Right renal pelvis (tissue), 4 donors: ENCODE results near the gene AGO3. TPM values are rescaled to one million over a fixed set of nuclear protein-coding genes. Genes with fewer than 3 reads are reported as not detected.
A peak's percentile ranks its signal among the peaks of the same experiment; 100 is the strongest.
"Not testable (repeated sequence)": the region's sequence is repeated elsewhere in the genome, so short reads cannot be mapped to it uniquely, and the experiment has no call there.

Experiments
- DNase-seq, 4 donors: peaks; one replicate each; pipeline ENCODE4 v3.0.0-alpha.2; 2013; ENCODE audit warnings: low read depth in 4 of 4, low spot score in 3 of 4, missing footprints in 1 of 4
- polyA plus RNA-seq, 4 donors: library from polyadenylated mRNA; unstranded; fragments of 120-200 nt; gene quantifications; one replicate each; pipeline ENCODE4 v1.2.1, GENCODE V29; 2013; ENCODE audit not compliant: insufficient read length in 4 of 4

Gene AGO3
- polyA plus RNA-seq, 4 donors: 11.1 to 13.2 (median 12.1) TPM

DNA sequence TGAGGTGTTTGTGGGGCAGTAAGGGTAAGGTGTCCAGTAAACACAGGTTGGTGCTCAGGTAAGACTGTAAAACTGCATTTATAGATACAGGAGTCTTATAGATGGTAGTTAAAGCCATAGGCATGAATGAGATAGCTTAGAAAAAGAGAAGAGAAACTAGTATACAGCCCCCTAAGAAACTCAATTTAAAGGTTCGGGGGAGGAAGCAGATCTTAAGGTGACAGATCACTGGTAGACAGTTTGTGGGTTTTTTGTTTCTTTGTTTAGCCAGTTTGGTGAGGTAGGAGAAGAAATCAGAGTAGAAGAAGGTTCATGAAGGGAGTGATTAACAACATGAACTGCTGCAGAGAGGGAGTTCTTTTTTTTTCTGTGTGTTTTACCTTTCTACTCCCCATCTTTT lies 6.1 kb upstream of the AGO3 start:
- DNase-seq: no peak

DNA sequence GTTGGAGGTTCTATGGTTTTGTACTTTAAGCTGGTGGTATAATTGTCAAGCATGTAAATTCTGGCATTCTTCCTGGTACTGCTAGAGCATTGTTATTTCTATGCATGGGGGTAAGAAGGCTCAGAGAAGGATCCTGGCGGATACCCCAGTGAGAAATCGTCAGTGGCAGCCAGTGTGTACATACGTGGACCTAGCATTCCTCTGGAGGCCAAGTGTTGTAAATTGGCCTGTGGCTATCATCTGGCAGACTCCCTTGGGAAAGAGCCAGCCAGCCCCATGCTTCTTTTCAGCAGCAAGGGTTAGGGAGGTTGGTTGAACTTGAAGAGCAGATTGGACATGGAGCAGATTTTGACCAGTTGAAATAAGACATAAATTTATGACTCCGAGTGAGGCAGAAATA lies 5.2 kb upstream of the AGO3 start:
- no peak for DNase-seq

DNA sequence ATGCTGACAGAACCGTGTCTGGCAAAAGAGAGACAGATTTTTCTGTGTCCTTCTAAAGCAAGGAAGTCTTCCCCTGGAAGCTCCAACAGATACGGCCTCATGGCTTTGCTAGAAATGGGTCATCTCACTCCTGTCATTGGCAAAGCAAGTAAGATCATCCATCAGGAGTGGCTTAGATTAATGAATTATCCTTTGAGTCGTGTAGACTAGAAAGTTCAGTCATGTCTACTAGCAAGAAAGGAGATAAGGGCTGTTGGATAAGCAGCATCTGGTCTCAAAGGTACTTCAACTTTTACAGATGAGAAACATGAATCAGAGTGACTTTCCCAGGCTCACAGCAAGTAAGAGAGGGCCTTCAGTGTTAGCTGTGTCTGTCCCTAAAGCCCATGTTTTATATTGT lies 3.4 kb upstream of the AGO3 start:
- DNase-seq: no peak

DNA sequence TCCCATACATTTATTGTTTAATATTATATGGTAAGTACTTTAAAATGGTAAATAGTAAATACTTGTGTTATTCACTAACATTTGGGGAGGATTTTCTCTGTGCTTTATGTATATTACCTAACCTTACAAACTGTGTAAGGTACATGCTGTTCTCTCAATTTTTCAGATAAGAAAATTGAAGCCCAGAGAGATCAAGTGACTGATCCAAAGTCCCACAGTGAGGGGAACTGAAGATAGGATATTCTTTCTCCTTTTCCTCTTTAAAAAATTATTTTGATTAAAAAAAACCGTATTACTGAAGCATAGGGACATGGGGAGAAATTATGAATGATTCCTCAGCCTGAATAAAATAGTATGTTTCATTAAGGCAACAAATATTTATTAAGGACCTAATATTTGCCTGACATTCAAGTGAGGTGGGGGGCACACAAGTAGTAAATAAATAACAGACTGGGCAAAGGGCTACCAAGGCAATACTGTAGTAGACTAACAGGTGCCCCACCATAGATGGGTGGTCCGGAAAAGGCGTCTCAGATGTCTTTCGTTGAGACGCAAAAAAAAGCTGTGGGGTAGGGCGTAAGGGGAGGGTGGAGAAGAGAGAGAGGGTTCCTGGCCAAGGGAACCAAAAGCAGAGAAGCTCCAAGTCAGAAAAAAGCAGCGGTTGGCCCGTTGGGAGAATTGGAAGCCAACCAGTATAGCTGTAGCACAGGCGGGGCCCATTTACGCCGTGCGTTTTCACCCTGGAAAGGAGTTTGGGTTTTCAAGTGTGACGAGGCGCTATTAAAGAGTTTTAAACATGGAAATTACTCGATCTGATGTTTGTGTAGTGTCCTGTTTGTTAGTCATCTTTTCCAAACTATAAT lies 944 bp upstream of the AGO3 start:
- peak in 3 of 4 donors; percentile 17 to 42 (median 28) for DNase-seq

DNA sequence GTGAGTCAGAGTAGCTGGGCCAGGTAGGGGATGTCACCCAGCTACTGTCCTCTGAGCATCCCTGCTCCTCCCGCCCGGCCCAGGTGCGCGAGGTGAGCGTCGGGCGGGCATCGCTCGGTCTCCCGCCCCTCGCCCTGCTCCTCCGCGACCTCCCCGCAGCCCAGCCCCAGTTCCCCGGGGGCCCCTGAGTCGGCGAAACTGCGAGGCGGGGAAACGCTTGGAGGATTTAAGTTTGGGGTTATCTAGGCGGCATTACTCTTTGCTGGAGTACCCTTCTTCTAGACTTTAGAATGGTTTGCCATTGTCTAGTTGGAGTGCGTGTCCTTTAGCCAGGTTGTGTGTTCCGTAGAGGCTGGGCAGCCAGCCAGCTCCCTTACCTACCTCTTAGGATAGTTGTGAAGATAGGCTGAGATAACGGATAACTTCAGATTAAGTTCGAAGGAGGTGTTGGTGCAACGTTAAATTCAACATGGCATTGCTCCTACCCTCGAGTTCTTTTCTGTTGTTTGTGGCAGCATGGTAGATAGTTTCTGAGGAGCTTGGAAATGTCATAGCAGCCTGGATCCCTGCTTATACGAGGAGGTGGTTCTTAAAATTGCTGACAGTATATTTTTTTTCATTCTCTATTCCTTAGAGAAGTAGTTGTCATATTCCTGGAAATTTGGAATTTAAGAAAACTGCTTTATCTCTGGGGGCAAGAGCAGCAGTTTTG lies 697 bp downstream of the AGO3 start:
- DNase-seq: peak in 3 of 4 donors; percentile 8 to 31 (median 9)

DNA sequence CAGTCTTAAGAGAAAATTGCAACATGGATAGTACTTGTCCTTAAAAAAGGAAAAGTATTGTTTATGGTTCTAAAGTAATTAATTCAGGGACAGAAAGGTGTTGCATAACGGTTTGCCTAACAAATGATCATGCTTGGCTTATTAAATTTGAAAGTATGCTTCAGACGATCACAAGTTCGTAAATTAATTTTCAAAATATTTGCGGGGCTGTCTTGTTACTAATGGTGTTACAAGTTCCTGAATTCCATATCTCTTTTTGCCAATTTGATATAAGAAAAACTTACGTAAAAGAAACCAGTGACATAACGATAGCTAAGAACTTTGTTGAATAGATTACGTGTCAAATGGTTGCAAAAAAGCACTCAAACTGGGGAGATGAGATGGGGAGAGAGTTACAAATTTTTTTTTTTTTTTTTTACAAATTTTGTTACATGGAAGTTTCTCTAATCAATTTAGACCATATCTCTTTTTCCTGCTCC lies 1.3 kb downstream of the AGO3 start:
- no peak for DNase-seq

DNA sequence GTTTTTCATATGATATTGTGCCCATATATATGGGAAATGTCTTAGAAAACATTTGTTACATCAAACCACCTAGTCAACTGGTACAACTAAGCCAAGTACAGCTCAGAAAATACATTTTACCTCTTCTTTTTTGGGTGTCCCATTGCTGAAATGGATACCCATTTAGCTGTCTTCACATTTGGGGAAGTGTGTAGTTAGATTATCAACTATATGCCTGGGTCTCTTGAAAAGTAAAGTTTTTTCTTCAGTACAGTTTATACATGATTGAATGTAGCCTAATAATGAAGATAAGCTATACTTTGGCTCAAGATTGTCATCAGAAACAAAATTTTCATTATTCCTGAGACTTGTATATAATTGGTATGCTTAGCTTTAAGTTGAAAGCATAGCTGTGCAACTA lies 2.0 kb downstream of the AGO3 start:
- no peak for DNase-seq

DNA sequence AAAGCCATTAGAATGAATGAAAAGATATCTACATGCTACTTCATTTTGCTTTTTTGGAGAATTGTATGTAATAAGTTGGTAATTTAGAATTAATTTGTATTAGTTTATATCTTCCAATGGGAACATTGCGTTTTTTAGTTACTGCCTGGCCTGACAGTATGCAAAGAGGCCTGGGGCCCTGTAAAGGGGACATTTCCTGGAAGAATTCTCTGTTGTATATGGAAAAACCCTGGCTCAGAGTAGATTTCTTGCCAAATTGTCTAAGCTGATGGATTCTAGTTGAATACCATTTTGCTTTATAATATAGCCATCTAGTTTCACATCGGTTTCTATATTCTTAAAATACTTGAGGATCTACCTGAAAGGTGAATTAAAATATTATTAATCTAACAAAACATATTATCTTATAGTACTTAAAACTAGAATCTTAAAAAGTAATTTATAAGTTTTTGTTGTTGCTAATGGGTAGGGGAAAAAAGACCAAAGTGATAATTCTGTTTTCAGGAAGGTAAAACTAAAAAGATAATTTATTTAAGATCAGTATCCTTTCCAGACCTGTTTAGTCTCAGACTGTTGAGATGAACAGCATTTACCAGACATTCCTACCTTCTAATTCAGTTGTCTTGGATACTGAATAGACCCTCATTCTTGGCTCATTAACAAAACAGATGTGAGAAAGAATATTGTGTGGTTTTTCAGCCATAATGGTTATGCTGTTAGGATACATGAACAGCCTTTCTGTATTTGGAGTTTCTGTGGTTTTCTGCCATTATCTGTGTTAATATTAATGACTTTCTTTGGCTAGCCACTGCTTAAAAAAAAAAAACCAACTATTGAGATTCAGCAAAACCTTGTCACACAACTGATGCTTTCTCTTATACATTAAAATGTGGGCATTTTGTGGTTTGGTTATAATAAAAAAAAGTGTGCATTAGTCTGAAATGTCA lies 4.8 kb downstream of the AGO3 start:
- DNase-seq: peak in 3 of 4 donors; percentile 34 to 58 (median 37)

DNA sequence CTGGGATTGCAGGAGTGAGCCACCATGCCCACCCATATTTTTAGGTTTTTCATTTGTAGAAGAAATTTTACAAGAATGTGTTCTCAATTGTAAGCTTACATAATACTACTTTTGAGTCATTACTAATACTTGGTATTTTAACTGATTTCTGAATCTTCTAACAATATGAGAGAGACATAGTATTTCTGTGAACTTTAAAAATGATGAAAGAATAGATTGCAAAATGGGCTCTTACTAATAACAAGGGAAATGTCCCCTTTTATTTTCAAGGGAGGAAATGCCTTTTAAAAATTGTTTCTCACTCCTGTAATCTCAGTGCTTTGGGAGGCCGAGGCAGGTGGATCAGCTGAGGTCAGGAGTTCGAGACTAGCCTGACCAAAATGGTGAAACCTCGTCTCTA lies 5.9 kb downstream of the AGO3 start:
- no peak for DNase-seq

DNA sequence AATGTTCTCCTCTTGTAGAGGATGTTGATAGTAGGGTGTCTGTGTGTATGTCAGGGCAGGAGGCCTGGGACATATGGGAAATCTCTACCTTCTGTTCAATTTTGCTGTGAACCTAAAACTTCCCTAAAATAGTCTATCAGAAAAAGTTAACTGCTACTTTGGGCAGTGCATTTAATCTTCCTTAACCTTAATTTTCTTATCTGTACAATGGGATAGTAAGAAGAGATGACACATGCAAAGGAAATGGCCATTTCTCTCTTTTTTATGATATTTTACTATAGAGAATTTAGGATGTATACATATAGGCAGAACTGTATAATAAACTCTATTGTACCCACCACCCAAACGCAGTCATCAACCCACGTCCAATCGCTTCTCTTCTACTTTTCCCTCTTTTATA lies 8.6 kb downstream of the AGO3 start:
- no peak for DNase-seq

DNA sequence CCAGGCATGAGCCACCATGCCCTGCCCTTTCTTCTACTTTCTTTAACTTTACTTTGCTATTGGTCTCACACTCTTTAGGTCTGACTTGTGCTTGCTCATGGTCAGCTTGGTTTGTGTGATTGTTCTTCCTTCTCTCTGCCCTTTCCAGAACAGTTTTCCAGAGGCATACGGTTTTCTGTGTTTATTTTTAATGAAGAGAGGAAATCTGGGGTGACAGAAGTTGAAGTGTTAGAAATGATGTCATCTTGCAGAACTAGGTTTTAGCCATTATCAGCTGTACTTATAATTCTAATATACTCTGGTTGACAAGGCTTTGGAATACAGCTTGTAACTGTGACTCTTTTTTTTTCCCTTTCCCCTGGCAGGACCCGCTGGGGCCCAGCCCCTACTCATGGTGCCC lies 14.4 kb downstream of the AGO3 start:
- DNase-seq: no peak

DNA sequence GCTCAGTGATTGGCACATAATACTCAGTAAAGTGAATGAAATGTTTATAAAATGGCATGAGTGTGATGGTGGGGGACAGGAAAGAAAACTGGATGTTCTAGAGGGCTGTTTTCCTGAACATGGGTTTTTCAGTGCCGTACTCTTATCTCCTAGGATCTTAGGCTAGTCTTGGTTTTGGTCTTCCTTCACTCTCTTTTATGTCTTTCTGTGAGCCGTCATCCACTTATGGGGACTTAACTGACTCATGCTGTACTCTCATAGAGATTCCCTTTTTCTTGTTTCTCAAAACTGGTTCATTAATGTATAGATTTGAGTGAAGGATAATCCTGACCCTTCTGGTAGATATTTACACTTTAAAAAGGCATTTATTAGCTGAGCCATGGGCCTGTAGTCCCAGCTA lies 16.6 kb downstream of the AGO3 start:
- DNase-seq: no peak

DNA sequence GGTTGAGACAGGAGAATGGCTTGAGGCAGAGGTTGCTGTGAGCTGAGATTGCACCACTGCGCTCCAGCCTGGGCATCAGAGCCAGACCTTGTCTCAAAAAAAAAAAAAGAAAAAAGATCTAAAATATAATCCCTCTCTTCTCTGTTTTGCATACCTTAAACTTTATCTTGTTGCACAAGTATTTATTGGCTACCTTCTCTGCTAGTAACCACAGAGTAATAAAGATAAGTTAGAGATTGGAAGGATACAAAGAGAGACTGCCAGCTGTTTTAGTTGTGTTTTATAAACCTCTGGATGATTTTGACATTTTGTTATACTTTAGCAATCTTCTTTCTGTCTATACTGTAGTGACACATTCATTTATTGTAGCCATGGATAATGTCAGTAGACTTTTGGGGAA lies 27.7 kb downstream of the AGO3 start:
- no peak for DNase-seq

DNA sequence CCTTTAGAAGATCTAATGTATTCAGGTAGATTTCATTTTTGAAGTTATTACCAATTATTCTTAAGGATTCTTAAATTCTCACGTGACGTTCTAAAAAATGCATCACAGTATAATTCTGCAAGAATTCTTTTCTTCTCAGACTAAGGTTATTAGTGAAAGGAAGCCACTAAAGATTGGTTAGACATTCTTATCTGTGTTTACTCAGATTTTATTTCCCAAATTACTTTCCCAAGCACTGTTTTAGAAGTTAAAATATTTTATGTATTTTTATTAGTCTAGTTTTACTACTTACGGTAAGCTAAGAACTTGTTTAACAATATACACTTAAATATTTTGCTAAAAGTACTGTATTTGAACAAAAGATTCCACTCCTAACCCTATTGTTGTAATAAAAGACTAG lies 28.4 kb downstream of the AGO3 start:
- no peak for DNase-seq

DNA sequence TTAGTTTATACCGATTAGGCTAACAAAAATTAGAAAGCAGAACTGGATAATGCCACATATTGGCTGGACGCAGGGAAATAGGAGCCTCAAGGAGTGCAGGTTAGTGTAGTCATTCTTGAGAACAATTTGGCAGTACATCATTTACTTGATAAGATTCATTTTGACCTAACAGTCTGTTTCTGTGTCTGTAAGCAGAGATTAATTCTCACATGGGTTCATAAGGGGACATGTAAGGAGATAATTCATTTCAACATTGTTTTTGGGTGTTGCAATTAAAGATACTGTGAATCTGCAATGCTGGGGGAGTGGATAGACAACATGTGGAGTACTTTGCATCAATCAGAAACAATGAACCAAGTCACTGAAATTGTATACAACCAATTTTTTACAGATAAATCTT lies 32.0 kb downstream of the AGO3 start:
- DNase-seq: no peak

DNA sequence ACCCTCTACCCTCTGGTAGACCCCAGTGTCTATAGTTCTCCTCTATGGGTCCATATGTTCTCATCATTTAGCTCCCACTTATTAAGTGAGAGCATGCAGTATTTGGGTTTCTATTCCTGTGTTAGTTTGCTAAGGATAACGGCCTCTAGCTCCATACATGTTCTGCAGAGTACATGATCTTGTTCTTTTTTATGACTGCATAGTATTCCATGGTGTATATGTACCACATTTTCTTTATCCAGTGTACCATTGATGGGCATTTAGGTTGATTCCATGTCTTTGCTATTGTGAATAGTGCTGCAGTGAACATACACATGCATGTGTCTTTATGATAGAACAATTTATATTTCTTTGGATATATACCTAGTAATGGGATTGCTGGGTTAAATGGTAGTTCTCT lies 33.4 kb downstream of the AGO3 start:
- not testable (repeated sequence) for DNase-seq

DNA sequence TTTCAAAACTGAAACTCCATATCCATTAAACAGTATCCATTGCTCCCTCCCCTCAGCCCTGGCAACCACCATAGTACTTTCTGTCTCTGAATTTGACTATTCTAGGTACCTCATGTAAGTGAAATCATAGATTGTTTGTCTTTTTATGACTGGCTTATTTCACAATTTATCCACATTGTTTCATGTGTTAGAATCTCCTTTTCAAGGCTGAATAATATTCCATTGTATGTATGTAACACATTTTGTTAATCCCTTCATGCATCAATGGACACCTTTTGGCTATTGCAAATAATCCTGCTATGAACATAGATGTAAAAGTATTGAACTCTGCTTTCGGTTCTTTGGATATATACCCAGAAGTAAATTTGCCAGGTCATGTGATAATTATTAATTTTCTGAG lies 37.5 kb downstream of the AGO3 start:
- DNase-seq: no peak

DNA sequence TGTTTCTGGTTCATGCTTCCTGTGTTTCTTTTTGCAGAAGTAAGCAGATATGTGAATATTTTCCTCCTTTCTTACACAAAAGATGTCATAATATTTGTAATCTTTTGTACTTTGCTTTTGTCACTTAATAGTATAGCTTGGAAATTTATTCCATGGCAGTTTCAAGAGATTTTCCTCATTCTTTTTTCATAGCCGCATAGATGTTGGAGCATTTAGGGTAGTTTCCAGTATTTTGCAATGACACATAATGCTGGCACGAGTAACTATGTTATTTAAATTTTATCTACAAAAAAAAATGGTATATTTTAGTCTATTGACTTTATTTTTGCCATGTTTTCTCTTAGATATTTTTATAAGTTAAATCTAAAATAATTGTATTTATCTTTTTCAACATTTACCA lies 40.7 kb downstream of the AGO3 start:
- no peak for DNase-seq

DNA sequence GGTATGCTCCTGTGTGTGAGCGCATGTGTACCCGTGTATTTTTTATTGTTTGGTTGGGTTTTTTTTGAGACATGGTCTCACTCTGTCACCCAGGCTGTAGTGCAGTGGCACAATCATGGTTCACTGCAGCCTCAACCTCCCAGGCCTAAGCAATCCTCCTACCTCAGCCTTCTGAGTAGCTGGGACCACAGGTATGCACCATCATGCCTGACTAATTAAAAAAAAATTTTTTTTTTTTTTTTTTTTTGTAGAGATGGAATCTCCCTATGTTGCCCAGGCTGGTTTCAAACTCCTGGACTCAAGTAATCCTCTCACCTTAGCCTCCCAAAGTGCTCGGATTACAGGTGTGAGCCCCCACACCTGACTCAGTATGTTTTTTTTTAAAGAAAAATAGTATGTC lies 41.7 kb downstream of the AGO3 start:
- DNase-seq: not testable (repeated sequence)

DNA sequence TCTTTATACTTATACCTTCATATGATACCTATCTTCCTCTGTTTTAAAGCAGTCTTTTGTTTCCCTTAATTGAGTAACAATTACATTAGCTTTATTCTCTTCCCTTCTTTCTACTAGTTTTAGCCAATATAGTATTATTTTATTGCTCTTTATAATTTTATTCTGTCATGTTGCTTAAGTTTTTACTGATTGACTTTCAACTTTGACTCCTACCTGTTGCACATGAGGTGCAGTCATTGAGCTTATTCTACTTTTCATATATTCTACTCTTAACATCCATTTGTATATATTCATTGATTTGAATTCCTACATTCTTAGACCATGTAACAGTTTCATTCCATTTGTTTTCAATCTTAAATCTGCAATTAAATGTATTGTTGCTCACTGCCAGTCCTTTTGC lies 49.2 kb downstream of the AGO3 start:
- DNase-seq: no peak

DNA sequence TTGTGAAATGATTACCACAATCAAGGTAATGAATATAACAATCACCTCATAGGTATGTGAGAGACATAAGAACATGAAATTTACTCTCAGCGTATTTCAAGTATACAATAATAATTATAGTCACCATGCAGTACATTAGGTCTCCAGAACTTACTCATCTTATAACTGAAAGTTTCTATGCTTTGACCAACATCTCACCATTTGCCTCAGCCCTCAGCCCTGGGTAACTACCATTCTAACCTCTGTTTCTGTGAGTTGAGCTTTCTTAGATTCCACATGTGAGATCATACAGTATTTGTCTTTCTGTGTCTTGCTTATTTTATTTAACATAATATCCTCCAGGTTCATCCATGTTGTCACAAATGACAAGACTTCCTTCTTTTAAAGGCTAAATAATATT lies 57.3 kb downstream of the AGO3 start:
- no peak for DNase-seq
